ENCODE results near the gene TCHH.

DNA sequence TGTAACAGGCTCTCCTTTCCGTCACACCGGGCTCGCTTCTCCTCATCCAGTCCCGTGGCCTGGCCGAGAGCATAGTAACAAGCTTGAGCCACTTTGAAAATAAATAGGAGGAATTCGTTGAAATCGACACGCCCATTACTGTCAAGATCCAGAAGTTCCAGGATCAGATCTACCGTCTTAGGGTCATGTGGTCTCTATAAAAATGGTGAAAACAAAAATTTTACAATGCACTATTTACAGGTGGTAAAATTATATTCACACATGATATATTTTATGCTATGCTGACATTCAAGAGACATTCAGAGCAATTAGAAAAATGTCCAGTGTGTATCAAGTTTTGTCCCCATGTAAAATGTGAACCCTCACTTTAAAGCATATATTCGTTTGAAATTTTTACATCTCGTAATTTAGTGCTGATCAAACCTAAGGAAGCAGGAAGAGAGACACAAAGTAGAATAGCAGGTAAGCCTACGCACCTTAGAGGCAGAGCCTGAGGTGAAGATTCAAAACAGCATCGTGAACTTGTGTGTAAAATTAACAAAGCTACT, 2.3 kb downstream of the TCHH start:
- no peak for TF ChIP-seq GATA2 (IDR thresholded peaks at IDR 0.05; ENCODE audit: insufficient read depth, insufficient read length, low read depth, low read length)
- TF ChIP-seq POLR2A (IDR thresholded peaks at IDR 0.05; ENCODE audit: low read depth, low read length): no peak
- TF ChIP-seq, protein P1, sequence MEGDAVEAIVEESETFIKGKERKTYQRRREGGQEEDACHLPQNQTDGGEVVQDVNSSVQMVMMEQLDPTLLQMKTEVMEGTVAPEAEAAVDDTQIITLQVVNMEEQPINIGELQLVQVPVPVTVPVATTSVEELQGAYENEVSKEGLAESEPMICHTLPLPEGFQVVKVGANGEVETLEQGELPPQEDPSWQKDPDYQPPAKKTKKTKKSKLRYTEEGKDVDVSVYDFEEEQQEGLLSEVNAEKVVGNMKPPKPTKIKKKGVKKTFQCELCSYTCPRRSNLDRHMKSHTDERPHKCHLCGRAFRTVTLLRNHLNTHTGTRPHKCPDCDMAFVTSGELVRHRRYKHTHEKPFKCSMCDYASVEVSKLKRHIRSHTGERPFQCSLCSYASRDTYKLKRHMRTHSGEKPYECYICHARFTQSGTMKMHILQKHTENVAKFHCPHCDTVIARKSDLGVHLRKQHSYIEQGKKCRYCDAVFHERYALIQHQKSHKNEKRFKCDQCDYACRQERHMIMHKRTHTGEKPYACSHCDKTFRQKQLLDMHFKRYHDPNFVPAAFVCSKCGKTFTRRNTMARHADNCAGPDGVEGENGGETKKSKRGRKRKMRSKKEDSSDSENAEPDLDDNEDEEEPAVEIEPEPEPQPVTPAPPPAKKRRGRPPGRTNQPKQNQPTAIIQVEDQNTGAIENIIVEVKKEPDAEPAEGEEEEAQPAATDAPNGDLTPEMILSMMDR (IDR thresholded peaks at IDR 0.05; ENCODE audit: extremely low read depth in 1 of 2, insufficient read depth in 1 of 2, low read depth in 1 of 2, low read length in 2 of 2): no peak
- no peak for TF ChIP-seq POLR2AphosphoS5 (IDR thresholded peaks at IDR 0.05; ENCODE audit: insufficient read depth, low read depth, low read length)
- TF ChIP-seq MYC (IDR thresholded peaks at IDR 0.05; ENCODE audit: low read depth, low read length): no peak
- peak; percentile 20 for TF ChIP-seq EZH2 (IDR thresholded peaks at IDR 0.05; ENCODE audit: borderline replicate concordance, low read depth, low read length, severe bottlenecking)
- no peak for TF ChIP-seq JUN (IDR thresholded peaks at IDR 0.05; ENCODE audit: borderline replicate concordance, insufficient read depth, insufficient read length, low read depth)
- TF ChIP-seq, protein P2, sequence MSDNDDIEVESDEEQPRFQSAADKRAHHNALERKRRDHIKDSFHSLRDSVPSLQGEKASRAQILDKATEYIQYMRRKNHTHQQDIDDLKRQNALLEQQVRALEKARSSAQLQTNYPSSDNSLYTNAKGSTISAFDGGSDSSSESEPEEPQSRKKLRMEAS (IDR thresholded peaks at IDR 0.05; ENCODE audit: insufficient read depth, insufficient read length): no peak
